OCI-LY7 (cell line): ENCODE data around the gene PCP2. TPM values are rescaled to one million over a fixed set of nuclear protein-coding genes. Genes with fewer than 3 reads are reported as not detected.

Experiments used
- BruUV-seq: library from RNA; stranded (reverse); fragments of 400-500 nt; replicated peaks from 2 replicates; lab custom pipeline; 2021; lab: Mats Ljungman, UMichigan
- CTCF ChIA-PET: fragments of 300-600 bp; sonication (Branson Sonifier 250); formaldehyde crosslinking; loops from one replicate; lab custom pipeline; 2022; ENCODE audit warnings: antibody characterized with exemption; ENCODE audit not compliant: unreplicated experiment; lab: Charles Lee
- POLR2A ChIA-PET: fragments of 300-600 bp; sonication (Branson Sonifier 250); formaldehyde crosslinking; loops from one replicate; lab custom pipeline; 2022; ENCODE audit warnings: antibody characterized with exemption; lab: Charles Lee
- DNase-seq: peaks from one replicate; pipeline ENCODE4 v3.0.0-alpha.2; 2015; ENCODE audit warnings: low spot score
- H2AFZ ChIP-seq: fragments of 200-600 bp; sonication (generic), shearing (Covaris generic); 2 replicates; pipeline ENCODE4 v1.6.1; 2014; ENCODE audit warnings: mild to moderate bottlenecking, antibody characterized with exemption, low read length, moderate library complexity
- H3K27ac ChIP-seq: fragments of 200-600 bp; sonication (generic); 2 replicates; pipeline ENCODE4 v1.5.1; 2014; ENCODE audit warnings: mixed run types, low read depth, mild to moderate bottlenecking, moderate library complexity, low read length, inconsistent platforms; ENCODE audit not compliant: poor library complexity, severe bottlenecking
- H3K36me3 ChIP-seq: fragments of 200-600 bp; sonication (generic); 2 replicates; pipeline ENCODE4 v1.6.1; 2014; ENCODE audit warnings: mild to moderate bottlenecking, antibody characterized with exemption, low read length, moderate library complexity, mixed read lengths; ENCODE audit not compliant: insufficient read depth
- H3K4me1 ChIP-seq: fragments of 200-600 bp; sonication (generic); 2 replicates; pipeline ENCODE4 v1.5.1; 2014; ENCODE audit warnings: mild to moderate bottlenecking, low read length; ENCODE audit not compliant: insufficient read depth, poor library complexity, severe bottlenecking
- H3K4me2 ChIP-seq: fragments of 200-600 bp; sonication (generic); 2 replicates; pipeline ENCODE4 v1.6.1; 2014; ENCODE audit warnings: mild to moderate bottlenecking, low read length
- H3K4me3 ChIP-seq: fragments of 200-600 bp; sonication (generic); 2 replicates; pipeline ENCODE4 v1.5.1; 2014; ENCODE audit warnings: mild to moderate bottlenecking, low read depth, low read length; ENCODE audit not compliant: poor library complexity, severe bottlenecking
- H3K79me2 ChIP-seq: fragments of 200-600 bp; sonication (generic); 2 replicates; pipeline ENCODE4 v1.6.1; 2016; ENCODE audit warnings: low read depth, mild to moderate bottlenecking, low read length, moderate library complexity, mixed read lengths; ENCODE audit not compliant: insufficient read depth
- H3K9me2 ChIP-seq: fragments of 200-600 bp; sonication (generic); 2 replicates; pipeline ENCODE4 v1.6.1; 2016; ENCODE audit warnings: mild to moderate bottlenecking, low read length, mixed read lengths; ENCODE audit not compliant: insufficient read depth
- H3K9me3 ChIP-seq: fragments of 200-600 bp; sonication (generic); 2 replicates; pipeline ENCODE4 v1.6.1; 2014; ENCODE audit warnings: mild to moderate bottlenecking, mixed run types, low read length, mixed read lengths
- H4K20me1 ChIP-seq: fragments of 200-600 bp; sonication (generic); 2 replicates; pipeline ENCODE4 v1.6.1; 2014; ENCODE audit warnings: mild to moderate bottlenecking, antibody characterized with exemption, low read length, moderate library complexity, mixed read lengths; ENCODE audit not compliant: insufficient read depth
- EZH2phosphoT487 ChIP-seq: fragments of 200-600 bp; sonication (generic); IDR thresholded peaks from 2 replicates; pipeline ENCODE4 v1.6.1; 2018; ENCODE audit warnings: low read depth, borderline replicate concordance, mild to moderate bottlenecking, mixed run types, antibody characterized with exemption, low read length, moderate library complexity, mixed read lengths
- intact Hi-C: fragments of 100-400 bp; cut with micrococcal nuclease; formaldehyde crosslinking; loops from one replicate; pipeline ENCODE4 v1.10.0; 2022; ENCODE audit not compliant: unreplicated experiment
- total RNA-seq, 2 experiments: library from RNA; depleted of rRNA in 1 of 2; stranded (reverse); fragments of >200 nt in 1 of 2; shearing (Covaris generic) in 1 of 2; gene quantifications; 2 replicates each; pipeline ENCODE4 v1.2.3, GENCODE V29; 2014 to 2022
- TF ChIP-seq, protein P1 (sequence below): fragments of 200-600 bp; sonication (generic); conservative IDR thresholded peaks from 2 replicates; pipeline ENCODE4 v1.5.1; 2014; ENCODE audit warnings: mild to moderate bottlenecking, antibody characterized with exemption, low read length, moderate library complexity, mixed read lengths

PCP2 gene
- total RNA-seq, 2 experiments from 2014 or later, result 0.82 to 2.0 TPM

DNA sequence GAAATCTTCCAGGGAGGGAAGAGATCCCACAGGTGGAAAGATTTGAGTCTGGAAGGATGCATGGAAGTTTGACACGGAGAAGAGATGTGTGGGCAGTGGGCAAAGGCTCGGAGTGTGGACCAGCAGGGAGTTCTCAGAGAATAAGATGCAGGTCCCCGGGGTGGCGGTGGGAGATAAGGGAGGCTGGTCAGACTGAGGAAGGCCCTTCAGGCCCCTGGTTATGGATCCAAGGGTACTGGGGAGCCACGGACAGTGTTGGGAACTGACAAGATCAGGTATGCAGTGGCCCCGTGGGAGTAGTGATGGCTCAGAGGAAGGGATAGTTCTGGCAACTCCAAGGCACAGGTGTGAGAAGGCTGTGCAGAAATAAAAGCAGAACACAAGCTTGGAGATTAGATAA is 35.3 kb downstream of the PCP2 start:
- no peaks in the 10 kb centered on the region for H3K9me2 ChIP-seq
- intact Hi-C loops, result no loop called here
- CTCF ChIA-PET, result no interaction called here

DNA sequence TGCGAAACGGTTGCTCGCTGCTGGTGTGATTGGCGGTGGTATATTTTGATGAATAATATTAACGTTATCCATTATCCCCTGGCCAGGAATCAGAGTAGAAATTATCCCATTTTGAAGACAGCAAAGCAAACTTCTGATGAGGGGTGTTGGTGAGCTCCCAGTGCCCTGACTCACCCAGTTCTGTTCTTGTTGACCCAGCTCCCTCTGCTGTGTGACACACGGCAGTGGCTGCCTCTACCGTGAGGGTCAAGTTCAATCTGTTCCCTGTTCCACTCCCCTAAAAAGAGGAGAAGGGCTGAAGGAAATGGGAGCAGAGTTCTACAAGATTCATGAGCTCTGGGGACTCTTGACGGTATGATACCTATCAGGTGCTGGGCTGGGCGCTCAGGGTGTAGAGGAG is 35.8 kb downstream of the PCP2 start:
- no peaks in the 10 kb centered on the region for H3K79me2 ChIP-seq
- no peaks in the 10 kb centered on the region for H3K9me3 ChIP-seq
- H2AFZ ChIP-seq, result no peak overlapping the region
- no peaks in the 10 kb centered on the region for H3K9me2 ChIP-seq
- H3K27ac ChIP-seq, result no peak overlapping the region
- H3K36me3 ChIP-seq, result no peaks in the 10 kb centered on the region
- no TSS peak for BruUV-seq
- POLR2A ChIA-PET, result no interaction called here
- TF ChIP-seq, protein P1, sequence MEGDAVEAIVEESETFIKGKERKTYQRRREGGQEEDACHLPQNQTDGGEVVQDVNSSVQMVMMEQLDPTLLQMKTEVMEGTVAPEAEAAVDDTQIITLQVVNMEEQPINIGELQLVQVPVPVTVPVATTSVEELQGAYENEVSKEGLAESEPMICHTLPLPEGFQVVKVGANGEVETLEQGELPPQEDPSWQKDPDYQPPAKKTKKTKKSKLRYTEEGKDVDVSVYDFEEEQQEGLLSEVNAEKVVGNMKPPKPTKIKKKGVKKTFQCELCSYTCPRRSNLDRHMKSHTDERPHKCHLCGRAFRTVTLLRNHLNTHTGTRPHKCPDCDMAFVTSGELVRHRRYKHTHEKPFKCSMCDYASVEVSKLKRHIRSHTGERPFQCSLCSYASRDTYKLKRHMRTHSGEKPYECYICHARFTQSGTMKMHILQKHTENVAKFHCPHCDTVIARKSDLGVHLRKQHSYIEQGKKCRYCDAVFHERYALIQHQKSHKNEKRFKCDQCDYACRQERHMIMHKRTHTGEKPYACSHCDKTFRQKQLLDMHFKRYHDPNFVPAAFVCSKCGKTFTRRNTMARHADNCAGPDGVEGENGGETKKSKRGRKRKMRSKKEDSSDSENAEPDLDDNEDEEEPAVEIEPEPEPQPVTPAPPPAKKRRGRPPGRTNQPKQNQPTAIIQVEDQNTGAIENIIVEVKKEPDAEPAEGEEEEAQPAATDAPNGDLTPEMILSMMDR, result no peak
- no peak for TF ChIP-seq EZH2phosphoT487
- CTCF ChIA-PET, result no interaction called here
- no peaks in the 10 kb centered on the region for H3K4me1 ChIP-seq
- no peak overlapping the region for H3K4me3 ChIP-seq
- no peaks in the 10 kb centered on the region for H4K20me1 ChIP-seq
- no peak overlapping the region for H3K4me2 ChIP-seq
- DNase-seq, result no peak
- intact Hi-C loops, result no loop called here

More for the DNA sequence above, 35.3 kb downstream of the PCP2 start:
- Histone ChIP-seq H3K4me2 (no peak overlapping the region), H3K79me2 (no peaks in the 10 kb centered on the region), H3K9me3 (no peaks in the 10 kb centered on the region), H2AFZ (no peak overlapping the region), H3K4me1 (no peaks in the 10 kb centered on the region), H3K27ac (no peak overlapping the region), H4K20me1 (no peaks in the 10 kb centered on the region), H3K36me3 (no peaks in the 10 kb centered on the region), H3K4me3 (no peak overlapping the region)
- TF ChIP-seq, protein P1, result no peak
- TF ChIP-seq EZH2phosphoT487, result no peak
- BruUV-seq, result no TSS peak
- POLR2A ChIA-PET, result no interaction called here
- DNase-seq, result no peak

DNA sequence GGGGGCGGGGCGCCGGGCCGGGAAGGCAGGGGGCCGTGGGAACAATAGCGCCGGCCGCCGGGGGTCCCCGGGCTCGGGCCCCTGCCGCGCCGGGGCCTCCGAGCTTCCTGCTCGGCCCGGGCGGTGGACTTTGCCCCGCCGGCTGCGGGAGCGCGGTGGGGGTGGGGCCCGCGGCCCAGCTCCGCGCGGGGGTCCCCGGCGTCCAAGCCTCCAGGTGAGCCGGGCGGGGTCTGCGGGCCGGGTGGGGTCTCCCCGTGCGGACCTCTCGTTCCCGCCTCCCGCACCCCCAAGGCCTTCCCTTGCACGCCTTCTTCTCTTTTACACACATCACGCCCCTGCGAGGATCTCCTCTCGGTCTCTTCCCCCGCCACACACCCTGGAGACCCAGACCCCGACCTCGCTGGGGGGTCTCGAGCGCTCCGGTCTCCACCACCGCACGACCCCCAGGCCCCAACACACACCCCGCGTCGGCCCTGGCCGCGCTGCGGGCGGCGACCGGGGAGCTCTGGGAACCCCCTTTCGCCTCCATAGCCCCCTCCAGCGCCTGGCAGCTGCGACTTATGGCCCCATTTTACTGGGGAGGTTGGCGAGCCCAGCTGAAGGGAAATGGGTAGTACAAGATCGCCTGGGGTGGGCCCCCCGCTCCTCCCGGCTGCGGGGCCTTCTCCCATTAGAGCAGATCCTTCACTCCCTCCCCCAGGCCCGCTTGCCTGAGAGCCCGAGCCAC is 37.1 kb downstream of the PCP2 start:
- BruUV-seq, result no TSS peak
- TF ChIP-seq, protein P1, result no peak
- TF ChIP-seq EZH2phosphoT487, result no peak
- no peaks in the 10 kb centered on the region for H3K9me3 ChIP-seq
- H3K4me2 ChIP-seq, result peak overlapping the region; percentile 66
- no peaks in the 10 kb centered on the region for H3K79me2 ChIP-seq
- no peaks in the 10 kb centered on the region for H3K9me2 ChIP-seq
- intact Hi-C loops, result no loop called here
- ChIA-PET POLR2A (interaction anchor here (1.0 kb wide), 1 partner anchor 9 kb away, joined by 3 read pairs; no protein-coding TSS in a partner anchor), CTCF (interaction anchor here (0.8 kb wide), 1 partner anchor 9 kb away, joined by 3 read pairs; no protein-coding TSS in a partner anchor)
- no peak for DNase-seq
- no peaks in the 10 kb centered on the region for H3K36me3 ChIP-seq
- no peaks in the 10 kb centered on the region for H3K4me1 ChIP-seq
- H3K27ac ChIP-seq, result no peak overlapping the region
- peak overlapping the region; percentile 57 for H3K4me3 ChIP-seq
- H2AFZ ChIP-seq, result no peak overlapping the region
- no peaks in the 10 kb centered on the region for H4K20me1 ChIP-seq
